AG09319 (cell line): Measurements from ENCODE around the gene NUP153.

ENCODE experiments used
- DNase-seq: peaks from one replicate; pipeline ENCODE4 v3.0.0-alpha.2; 2010; ENCODE audit warnings: low read depth; ENCODE audit errors: extremely low read depth
- CTCF ChIP-seq: IDR thresholded peaks from 2 replicates; pipeline ENCODE4 v1.5.1; 2011; ENCODE audit warnings: low read depth, mild to moderate bottlenecking, inconsistent platforms, low read length, moderate library complexity

NUP153 gene

DNA sequence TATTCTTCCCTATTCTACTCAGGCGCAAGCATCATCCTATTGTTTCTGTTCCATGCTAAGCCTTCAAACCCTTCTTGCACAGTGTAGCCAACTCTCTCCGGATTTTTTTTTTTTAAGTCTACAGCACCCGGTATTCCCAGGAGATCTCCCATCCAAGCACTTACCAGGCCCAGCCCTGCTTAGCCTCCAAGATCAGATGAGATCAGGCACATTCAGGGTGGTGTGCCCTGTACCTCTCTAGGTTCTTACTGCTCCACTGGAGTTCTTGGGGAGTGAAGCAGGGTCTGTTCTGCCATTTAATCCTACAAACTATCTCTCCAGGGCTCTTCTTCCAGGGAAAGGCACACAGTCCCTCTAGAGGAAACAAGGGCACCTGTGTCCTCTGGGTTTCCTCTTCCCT lies 14.9 kb upstream of the NUP153 start:
- DNase-seq = no peak
- TF ChIP-seq CTCF = no peak

GRCh38 chr6:17719323-17720041 lies 12.8 kb upstream of the NUP153 start:
- no peak for TF ChIP-seq CTCF
- DNase-seq = no peak

DNA sequence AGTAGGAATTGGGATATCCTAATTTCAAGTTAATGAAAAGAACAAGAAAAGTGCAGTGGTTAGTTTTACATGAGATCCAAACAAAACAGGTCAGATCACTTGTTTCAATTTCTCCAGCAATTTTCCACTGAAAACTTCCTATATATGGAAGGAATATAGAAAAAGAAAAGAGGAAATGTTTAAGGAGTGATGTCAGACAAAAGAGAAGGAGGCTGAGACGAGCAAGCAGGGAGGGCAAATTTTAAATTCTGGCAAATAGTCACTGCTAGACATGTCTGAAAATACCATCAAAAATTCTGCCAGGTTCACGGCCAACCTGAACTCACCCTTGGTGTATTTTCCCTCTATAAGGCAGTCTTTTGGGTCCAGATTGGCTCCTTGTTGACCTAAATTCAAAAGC lies 9.5 kb upstream of the NUP153 start:
- DNase-seq = no peak
- TF ChIP-seq CTCF = no peak

- DNase-seq = peak; percentile 59
These were observed 8.4 kb upstream of the NUP153 start for GRCh38 chr6:17714879-17715851.

GRCh38 chr6:17714177-17714576 lies 7.5 kb upstream of the NUP153 start:
- no peak for TF ChIP-seq CTCF
- no peak for DNase-seq

More at GRCh38 chr6:17714879-17715851, 8.4 kb upstream of the NUP153 start:
- TF ChIP-seq CTCF = no peak

DNA sequence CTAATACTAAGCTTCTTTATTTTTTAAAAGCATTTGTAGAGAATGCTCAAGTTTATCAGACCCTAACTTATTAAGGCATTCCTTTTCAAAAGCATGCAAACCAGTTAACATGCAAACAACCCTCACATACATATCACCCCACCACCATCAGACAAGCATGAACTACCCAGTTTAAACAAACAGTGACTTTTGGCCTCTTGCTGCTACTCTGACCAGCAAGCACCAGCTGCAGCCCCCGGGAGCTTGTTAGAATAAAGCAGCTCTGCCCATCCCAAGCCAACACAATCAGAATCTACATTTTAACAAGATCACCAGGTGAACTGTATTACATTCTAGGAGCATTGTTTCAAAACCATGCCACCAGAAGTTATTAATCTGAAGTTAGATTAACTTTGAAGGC lies 5.9 kb upstream of the NUP153 start:
- DNase-seq = no peak

More for the DNA sequence above, 5.9 kb upstream of the NUP153 start:
- TF ChIP-seq CTCF = no peak
